Muscle layer of colon (tissue), 2 donors: Measurements from ENCODE around the gene TMEM156.
A peak's percentile ranks its signal among the peaks of the same experiment; 100 is the strongest.

Source experiments
- H3K27ac ChIP-seq: one replicate; pipeline ENCODE4 v1.7.0; 2013; ENCODE audit warnings: low read depth, mild to moderate bottlenecking, low read length, moderate library complexity
- H3K27me3 ChIP-seq, 2 donors: one replicate each; pipeline ENCODE4 v1.7.0; 2013; ENCODE audit warnings: low read length in 2 of 2, mild to moderate bottlenecking in 2 of 2; ENCODE audit not compliant: insufficient read depth in 2 of 2, control insufficient read depth in 1 of 2
- H3K36me3 ChIP-seq: one replicate; pipeline ENCODE4 v1.7.0; 2013; ENCODE audit warnings: mild to moderate bottlenecking, low read length; ENCODE audit not compliant: insufficient read depth
- H3K4me1 ChIP-seq: one replicate; pipeline ENCODE4 v1.7.0; 2013; ENCODE audit warnings: mild to moderate bottlenecking, low read length; ENCODE audit not compliant: insufficient read depth
- H3K4me3 ChIP-seq, 2 donors: one replicate each; pipeline ENCODE4 v1.7.0; 2013; ENCODE audit warnings: low read length in 2 of 2, low read depth in 1 of 2, mild to moderate bottlenecking in 1 of 2, moderate library complexity in 1 of 2
- H3K9ac ChIP-seq: one replicate; pipeline ENCODE4 v1.7.0; 2013; ENCODE audit warnings: low read length
- H3K9me3 ChIP-seq: one replicate; pipeline ENCODE4 v1.7.0; 2013; ENCODE audit warnings: mild to moderate bottlenecking, low read length
- donor health status: abdominal sarcoma.
- donor health status: Adenocarcinoma of cecum.

The TMEM156 gene

GRCh38 chr4:38935391-38936073, 96.7 kb downstream of the TMEM156 start:
- no peaks in the 10 kb centered on the region for H3K9me3 ChIP-seq
- no peak overlapping the region for H3K9ac ChIP-seq
- H3K27me3 ChIP-seq, result no peaks in the 10 kb centered on the region
- H3K4me1 ChIP-seq, result peaks cover 13% of the 10 kb centered on the region
- H3K27ac ChIP-seq, result peak overlapping the region; percentile 76
- peaks cover 45% of the 10 kb centered on the region for H3K36me3 ChIP-seq
- no peak overlapping the region for H3K4me3 ChIP-seq

DNA sequence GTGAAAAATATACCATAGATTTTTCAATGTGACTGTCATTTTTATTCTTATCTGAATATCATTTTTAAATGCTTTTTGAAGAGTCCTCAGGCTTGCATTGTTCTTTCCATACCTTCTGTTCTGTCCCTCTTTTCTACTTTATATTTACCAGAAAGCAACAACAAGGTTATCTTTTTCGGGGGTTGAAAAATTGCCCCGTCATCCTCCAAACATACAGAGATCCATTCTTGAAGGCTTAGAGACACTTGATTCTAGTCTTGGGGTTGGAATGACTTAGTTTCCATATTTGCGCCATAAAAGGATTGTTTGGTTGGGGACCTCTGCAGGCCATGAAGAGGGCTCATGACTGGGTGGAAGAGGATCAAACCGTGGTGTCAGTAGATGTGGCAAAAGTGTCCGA, 101.1 kb downstream of the TMEM156 start:
- Histone ChIP-seq H3K36me3 (peaks cover 38% of the 10 kb centered on the region), H3K9me3 (no peaks in the 10 kb centered on the region), H3K4me1 (peaks cover 51% of the 10 kb centered on the region), H3K9ac (no peak overlapping the region), H3K27ac (peak overlapping the region; percentile 5), H3K4me3 (no peak overlapping the region), H3K27me3 (no peaks in the 10 kb centered on the region)

- Histone ChIP-seq H3K27me3 (no peaks in the 10 kb centered on the region), H3K36me3 (peaks cover 38% of the 10 kb centered on the region), H3K9ac (no peak overlapping the region), H3K4me1 (peaks cover 55% of the 10 kb centered on the region), H3K4me3 (no peak overlapping the region), H3K27ac (peak overlapping the region; percentile 48), H3K9me3 (no peaks in the 10 kb centered on the region)
Measured at GRCh38 chr4:38930707-38931106, 101.5 kb downstream of the TMEM156 start.

GRCh38 chr4:38930204-38930603, 102.0 kb downstream of the TMEM156 start:
- Histone ChIP-seq H3K4me1 (peaks cover 54% of the 10 kb centered on the region), H3K36me3 (peaks cover 38% of the 10 kb centered on the region), H3K9me3 (no peaks in the 10 kb centered on the region), H3K27me3 (no peaks in the 10 kb centered on the region), H3K4me3 (no peak overlapping the region), H3K27ac (peak overlapping the region; percentile 48), H3K9ac (peak overlapping the region; percentile 11)

GRCh38 chr4:38928974-38929373, 103.2 kb downstream of the TMEM156 start:
- H3K36me3 ChIP-seq, result peaks cover 31% of the 10 kb centered on the region
- no peaks in the 10 kb centered on the region for H3K9me3 ChIP-seq

DNA sequence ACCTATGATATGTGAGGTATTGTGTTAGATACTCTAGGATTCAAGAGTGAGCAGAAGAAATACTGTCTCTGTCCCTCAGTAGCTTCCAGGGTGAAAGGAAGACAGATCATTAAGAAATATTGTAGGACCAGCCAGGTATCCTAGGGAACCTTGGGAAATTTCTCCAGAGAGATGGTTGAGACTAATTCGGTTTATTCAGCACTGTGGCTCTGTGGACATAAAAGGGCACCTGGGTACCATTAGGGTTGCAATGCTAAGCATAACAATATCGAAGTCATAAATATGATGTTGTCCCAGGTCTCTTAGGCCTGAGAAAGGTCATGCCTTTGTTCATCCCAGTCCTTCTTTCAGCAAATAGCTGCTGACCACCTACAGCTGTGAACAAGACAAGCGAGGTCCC, 103.6 kb downstream of the TMEM156 start:
- peaks cover 27% of the 10 kb centered on the region for H3K36me3 ChIP-seq
- peak overlapping the region; percentile 48 for H3K27ac ChIP-seq

More at GRCh38 chr4:38928974-38929373, 103.2 kb downstream of the TMEM156 start:
- Histone ChIP-seq H3K4me3 (no peak overlapping the region), H3K9ac (no peak overlapping the region), H3K4me1 (peaks cover 62% of the 10 kb centered on the region), H3K27ac (peak overlapping the region; percentile 48), H3K27me3 (no peaks in the 10 kb centered on the region)

GRCh38 chr4:38926896-38927295, 105.3 kb downstream of the TMEM156 start:
- H3K27ac ChIP-seq, result peak overlapping the region; percentile 61
- H3K36me3 ChIP-seq, result peaks cover 25% of the 10 kb centered on the region
- H3K4me1 ChIP-seq, result peaks cover 78% of the 10 kb centered on the region
- H3K27me3 ChIP-seq, result no peaks in the 10 kb centered on the region
- H3K9me3 ChIP-seq, result no peaks in the 10 kb centered on the region
- no peak overlapping the region for H3K4me3 ChIP-seq
- no peak overlapping the region for H3K9ac ChIP-seq

More for the DNA sequence above, 103.6 kb downstream of the TMEM156 start:
- Histone ChIP-seq H3K4me3 (no peak overlapping the region), H3K4me1 (peaks cover 67% of the 10 kb centered on the region), H3K27me3 (no peaks in the 10 kb centered on the region), H3K9me3 (no peaks in the 10 kb centered on the region), H3K9ac (no peak overlapping the region)

- Histone ChIP-seq H3K27me3 (no peaks in the 10 kb centered on the region), H3K4me1 (peaks cover 74% of the 10 kb centered on the region), H3K9ac (no peak overlapping the region), H3K36me3 (peaks cover 22% of the 10 kb centered on the region), H3K9me3 (no peaks in the 10 kb centered on the region), H3K27ac (peak overlapping the region; percentile 61), H3K4me3 (no peak overlapping the region)
Measured at GRCh38 chr4:38925492-38926413, 106.5 kb downstream of the TMEM156 start.

DNA sequence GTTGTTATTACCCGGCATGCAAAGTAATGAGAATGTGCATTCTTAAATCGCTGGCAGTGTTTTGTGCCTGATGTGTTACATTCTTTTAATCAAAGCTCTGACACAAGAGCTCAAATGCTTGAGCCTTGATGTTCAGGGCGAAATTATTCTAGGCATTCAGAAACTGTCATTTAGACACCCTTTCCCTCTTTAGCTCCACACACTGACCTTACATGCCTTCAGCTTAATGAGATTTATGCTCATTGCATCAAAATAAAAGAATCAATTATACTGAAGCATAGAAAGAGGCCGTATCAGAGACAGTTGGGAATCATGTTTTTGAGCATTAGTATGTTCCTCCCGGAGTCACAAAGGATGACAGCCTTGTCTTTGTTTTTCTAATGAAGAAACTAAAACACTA, 107.9 kb downstream of the TMEM156 start:
- H3K9ac ChIP-seq, result no peak overlapping the region
- no peaks in the 10 kb centered on the region for H3K27me3 ChIP-seq
- H3K36me3 ChIP-seq, result peaks cover 18% of the 10 kb centered on the region
- peak overlapping the region; percentile 61 for H3K27ac ChIP-seq
- no peak overlapping the region for H3K4me3 ChIP-seq
- peaks cover 61% of the 10 kb centered on the region for H3K4me1 ChIP-seq
- H3K9me3 ChIP-seq, result no peaks in the 10 kb centered on the region

GRCh38 chr4:38923746-38924145, 108.5 kb downstream of the TMEM156 start:
- Histone ChIP-seq H3K9me3 (no peaks in the 10 kb centered on the region), H3K27me3 (no peaks in the 10 kb centered on the region), H3K27ac (peak overlapping the region; percentile 70), H3K4me3 (no peak overlapping the region), H3K36me3 (peaks cover 23% of the 10 kb centered on the region), H3K4me1 (peaks cover 55% of the 10 kb centered on the region), H3K9ac (no peak overlapping the region)

GRCh38 chr4:38921151-38921550, 111.1 kb downstream of the TMEM156 start:
- H3K27ac ChIP-seq, result no peak overlapping the region
- peaks cover 34% of the 10 kb centered on the region for H3K4me1 ChIP-seq
- peaks cover 26% of the 10 kb centered on the region for H3K36me3 ChIP-seq

More at GRCh38 chr4:38921151-38921550, 111.1 kb downstream of the TMEM156 start:
- no peaks in the 10 kb centered on the region for H3K27me3 ChIP-seq
- no peak overlapping the region for H3K9ac ChIP-seq
- no peaks in the 10 kb centered on the region for H3K9me3 ChIP-seq
- no peak overlapping the region for H3K4me3 ChIP-seq
